Measurements from ENCODE around the gene PNMA6E.

The PNMA6E gene

DNA sequence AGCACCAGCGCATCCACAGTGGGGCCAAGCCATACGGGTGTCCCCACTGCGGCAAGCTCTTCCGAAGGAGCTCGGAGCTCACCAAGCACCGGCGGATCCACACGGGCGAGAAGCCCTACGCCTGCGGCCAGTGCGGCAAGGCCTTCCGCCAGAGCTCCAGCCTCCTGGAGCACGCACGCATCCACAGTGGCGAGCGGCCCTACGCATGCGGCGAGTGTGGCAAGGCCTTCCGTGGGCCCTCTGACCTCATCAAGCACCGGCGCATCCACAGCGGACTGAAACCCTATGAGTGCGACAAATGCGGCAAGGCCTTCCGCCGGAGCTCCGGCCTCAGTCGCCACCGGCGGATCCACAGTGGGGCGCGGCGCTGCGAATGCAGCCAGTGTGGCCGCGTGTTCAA is 53.6 kb downstream of the PNMA6E start:
- no peak for DNase-seq
